ENCODE measurements around the gene TMEM80.
"Not testable (repeated sequence)": the region's sequence is repeated elsewhere in the genome, so short reads cannot be mapped to it uniquely, and the experiment has no call there.

Gene TMEM80

GRCh38 chr11:695538-696248 lies at the start of gene TMEM80:
Gene TMEM80 (plus strand): TSS chr11:695816. CDS start chr11:695828, 12 bp downstream.
- DNase-seq (ENCODE audit: low read depth) = peak; percentile 89

- DNase-seq (ENCODE audit: low read depth) = no peak
Observed at GRCh38 chr11:646214-646613, 49.4 kb upstream of the TMEM80 start.

- not testable (repeated sequence) for DNase-seq (ENCODE audit: low read depth)
Observed at GRCh38 chr11:647672-648158, 47.9 kb upstream of the TMEM80 start.

- no peak for DNase-seq (ENCODE audit: low read depth)
Observed at GRCh38 chr11:650482-650881, 45.1 kb upstream of the TMEM80 start.

- not testable (repeated sequence) for DNase-seq (ENCODE audit: low read depth)
Observed at GRCh38 chr11:653136-653535, 42.5 kb upstream of the TMEM80 start.

- no peak for DNase-seq (ENCODE audit: low read depth)
Observed at GRCh38 chr11:653837-654236, 41.8 kb upstream of the TMEM80 start.

GRCh38 chr11:654444-654843 lies 41.2 kb upstream of the TMEM80 start:
- DNase-seq (ENCODE audit: low read depth) = not testable (repeated sequence)

GRCh38 chr11:655036-655726 lies 40.4 kb upstream of the TMEM80 start:
- no peak for DNase-seq (ENCODE audit: low read depth)

GRCh38 chr11:656426-656825 lies 39.2 kb upstream of the TMEM80 start:
- no peak for DNase-seq (ENCODE audit: low read depth)

- DNase-seq (ENCODE audit: low read depth) = no peak
Observed at GRCh38 chr11:656866-657265, 38.8 kb upstream of the TMEM80 start.

GRCh38 chr11:657691-658126 lies 37.9 kb upstream of the TMEM80 start:
- no peak for DNase-seq (ENCODE audit: low read depth)

GRCh38 chr11:659532-660085 lies 36.0 kb upstream of the TMEM80 start:
- no peak for DNase-seq (ENCODE audit: low read depth)

- no peak for DNase-seq (ENCODE audit: low read depth)
Observed at GRCh38 chr11:660281-660680, 35.3 kb upstream of the TMEM80 start.

GRCh38 chr11:660681-661444 lies 34.8 kb upstream of the TMEM80 start:
- no peak for DNase-seq (ENCODE audit: low read depth)

GRCh38 chr11:662689-663274 lies 32.8 kb upstream of the TMEM80 start:
- DNase-seq (ENCODE audit: low read depth) = no peak

- no peak for DNase-seq (ENCODE audit: low read depth)
Observed at GRCh38 chr11:665062-665703, 30.4 kb upstream of the TMEM80 start.

- DNase-seq (ENCODE audit: low read depth) = no peak
Observed at GRCh38 chr11:665704-666281, 29.8 kb upstream of the TMEM80 start.

GRCh38 chr11:673866-674265 lies 21.8 kb upstream of the TMEM80 start:
- DNase-seq (ENCODE audit: low read depth) = no peak

GRCh38 chr11:674406-674805 lies 21.2 kb upstream of the TMEM80 start:
- DNase-seq (ENCODE audit: low read depth) = no peak

GRCh38 chr11:678297-678696 lies 17.3 kb upstream of the TMEM80 start:
- DNase-seq (ENCODE audit: low read depth) = no peak
